Esophagus muscularis mucosa (tissue), 4 donors: ENCODE data around the gene CENPQ. TPM values are rescaled to one million over a fixed set of nuclear protein-coding genes. Genes with fewer than 3 reads are reported as not detected.

Experiments used
- DNase-seq: peaks from one replicate; pipeline ENCODE4 v3.0.0-alpha.2; 2017; ENCODE audit errors: extremely low spot score
- H3K27ac ChIP-seq, 4 donors: fragments of 200-600 bp; sonication (generic); replicated peaks in 1 of 4; 1 replicate in 3 of 4; 2 replicates in 1 of 4; pipeline ENCODE4 v1.5.1; 2016 to 2019; ENCODE audit warnings: mild to moderate bottlenecking in 1 of 4
- H3K27me3 ChIP-seq, 4 donors: fragments of 200-600 bp; sonication (generic); one replicate each; pipeline versions ENCODE4 v1.5.1 to v1.6.0; 2016 to 2019
- H3K36me3 ChIP-seq, 4 donors: fragments of 200-600 bp; sonication (generic); one replicate each; pipeline ENCODE4 v1.5.1; 2016 to 2019
- H3K4me1 ChIP-seq, 4 donors: fragments of 200-600 bp; sonication (generic); one replicate each; pipeline ENCODE4 v1.5.1; 2016 to 2019
- H3K4me3 ChIP-seq, 4 donors: fragments of 200-600 bp; sonication (generic); 1 replicate in 2 of 4; 2 replicates in 2 of 4; pipeline ENCODE4 v1.5.1; 2016 to 2019; ENCODE audit warnings: mild to moderate bottlenecking in 4 of 4, moderate library complexity in 1 of 4
- H3K9me3 ChIP-seq, 4 donors: fragments of 200-600 bp; sonication (generic); 1 replicate in 3 of 4; 2 replicates in 1 of 4; pipeline ENCODE4 v1.5.1; 2016 to 2019
- EP300 ChIP-seq: sonication (generic); formaldehyde crosslinking; IDR thresholded peaks from one replicate; pipeline ENCODE4 v1.6.1; 2017; ENCODE audit warnings: antibody characterized with exemption
- POLR2A ChIP-seq: fragments of 450-650 bp; IDR thresholded peaks from one replicate; pipeline ENCODE4 v1.6.1; 2017; ENCODE audit warnings: antibody characterized with exemption, moderate library complexity, mild to moderate bottlenecking, low read depth
- POLR2AphosphoS5 ChIP-seq, 2 donors: sonication (generic); formaldehyde crosslinking; IDR thresholded peaks; one replicate each; pipeline ENCODE4 v1.6.1; 2017; ENCODE audit warnings: antibody characterized with exemption in 2 of 2
- whole genome bisulfite sequencing: methylation state at CpG from one replicate; pipeline ENCODE4 v1.1.5; 2018; 5-methylcytosine and 5-hydroxymethylcytosine counted together
- intact Hi-C: fragments of 100-400 bp; cut with DNase I; formaldehyde crosslinking; loops from one replicate; pipeline ENCODE4 v1.15.1; 2023
- total RNA-seq, 4 donors: library from RNA; depleted of rRNA; stranded (reverse); fragments of >200 nt; gene quantifications; one replicate each; pipeline versions ENCODE4 v1.1.0 to v1.2.1, GENCODE V29; 2016
- TF ChIP-seq, protein P1 (sequence below), 3 experiments: fragments of 200-600 bp in 2 of 3; fragments of 450-650 bp in 1 of 3; sonication (generic) in 2 of 3; IDR thresholded peaks; one replicate each; pipeline ENCODE4 v1.5.1; 2017 to 2019; ENCODE audit warnings: antibody characterized with exemption in 3 of 3, mild to moderate bottlenecking in 2 of 3, moderate library complexity in 1 of 3

Gene CENPQ
- total RNA-seq, 4 donors from 2014 or later = 2.9 to 5.6 (median 4.7) TPM

DNA sequence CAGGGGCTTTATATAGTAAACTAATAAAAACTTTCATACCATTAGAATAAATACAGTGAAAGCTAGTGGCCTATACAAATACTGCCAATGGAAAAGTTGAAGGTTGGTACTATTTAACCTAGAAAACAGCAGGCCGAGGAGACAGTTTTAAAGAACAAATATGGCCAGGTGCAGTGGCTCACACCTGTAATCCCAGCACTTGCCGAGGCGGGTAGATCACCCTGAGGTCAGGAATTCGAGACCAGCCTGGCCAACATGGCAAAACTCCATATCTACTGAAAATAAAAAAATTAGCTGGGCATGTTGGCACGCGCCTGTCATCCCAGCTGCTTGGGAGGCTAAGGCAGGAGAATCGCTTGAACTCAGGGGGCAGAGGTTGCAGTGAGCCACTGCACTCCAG, 61.4 kb downstream of the CENPQ start:
- Histone ChIP-seq H3K9me3 (no peaks in the 10 kb centered on the region), H3K27me3 (no peaks in the 10 kb centered on the region), H3K27ac (no peak overlapping the region), H3K4me3 (no peak overlapping the region), H3K36me3 (no peaks in the 10 kb centered on the region), H3K4me1 (no peaks in the 10 kb centered on the region)
- WGBS = 91% methylated on average over 7 of the region's 7 CpGs
- TF ChIP-seq POLR2AphosphoS5 (IDR thresholded peaks at IDR 0.05) = no peak
- TF ChIP-seq POLR2A = no peak
- TF ChIP-seq, protein P1, sequence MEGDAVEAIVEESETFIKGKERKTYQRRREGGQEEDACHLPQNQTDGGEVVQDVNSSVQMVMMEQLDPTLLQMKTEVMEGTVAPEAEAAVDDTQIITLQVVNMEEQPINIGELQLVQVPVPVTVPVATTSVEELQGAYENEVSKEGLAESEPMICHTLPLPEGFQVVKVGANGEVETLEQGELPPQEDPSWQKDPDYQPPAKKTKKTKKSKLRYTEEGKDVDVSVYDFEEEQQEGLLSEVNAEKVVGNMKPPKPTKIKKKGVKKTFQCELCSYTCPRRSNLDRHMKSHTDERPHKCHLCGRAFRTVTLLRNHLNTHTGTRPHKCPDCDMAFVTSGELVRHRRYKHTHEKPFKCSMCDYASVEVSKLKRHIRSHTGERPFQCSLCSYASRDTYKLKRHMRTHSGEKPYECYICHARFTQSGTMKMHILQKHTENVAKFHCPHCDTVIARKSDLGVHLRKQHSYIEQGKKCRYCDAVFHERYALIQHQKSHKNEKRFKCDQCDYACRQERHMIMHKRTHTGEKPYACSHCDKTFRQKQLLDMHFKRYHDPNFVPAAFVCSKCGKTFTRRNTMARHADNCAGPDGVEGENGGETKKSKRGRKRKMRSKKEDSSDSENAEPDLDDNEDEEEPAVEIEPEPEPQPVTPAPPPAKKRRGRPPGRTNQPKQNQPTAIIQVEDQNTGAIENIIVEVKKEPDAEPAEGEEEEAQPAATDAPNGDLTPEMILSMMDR (IDR thresholded peaks at IDR 0.05) = no peak
- TF ChIP-seq EP300 = no peak
- intact Hi-C loops = no loop called here
- DNase-seq = no peak

DNA sequence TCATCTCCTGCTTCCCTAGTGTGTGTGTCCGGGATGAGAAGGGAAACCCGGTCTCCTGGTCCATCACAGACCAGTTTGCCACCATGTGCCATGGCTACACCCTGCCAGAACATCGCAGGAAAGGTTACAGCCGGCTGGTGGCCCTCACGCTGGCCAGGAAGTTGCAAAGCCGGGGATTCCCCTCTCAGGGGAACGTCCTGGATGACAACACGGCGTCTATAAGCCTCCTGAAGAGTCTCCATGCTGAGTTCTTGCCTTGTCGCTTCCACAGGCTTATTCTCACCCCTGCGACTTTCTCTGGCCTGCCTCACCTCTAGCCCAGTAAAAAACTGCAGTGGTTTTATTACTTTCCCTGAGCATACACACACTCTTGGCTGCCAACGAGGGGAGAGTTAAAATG, 63.4 kb downstream of the CENPQ start:
- intact Hi-C loops = no loop called here
- TF ChIP-seq EP300 (no peak), POLR2AphosphoS5 (IDR thresholded peaks at IDR 0.05) (no peak), POLR2A (no peak)
- TF ChIP-seq, protein P1 (IDR thresholded peaks at IDR 0.05) = no peak
- WGBS = 72% methylated on average over 12 of the region's 12 CpGs
- Histone ChIP-seq H3K4me1 (no peaks in the 10 kb centered on the region), H3K4me3 (no peak overlapping the region), H3K27ac (no peak overlapping the region), H3K9me3 (no peaks in the 10 kb centered on the region), H3K27me3 (no peaks in the 10 kb centered on the region), H3K36me3 (no peaks in the 10 kb centered on the region)
- no peak for DNase-seq

DNA sequence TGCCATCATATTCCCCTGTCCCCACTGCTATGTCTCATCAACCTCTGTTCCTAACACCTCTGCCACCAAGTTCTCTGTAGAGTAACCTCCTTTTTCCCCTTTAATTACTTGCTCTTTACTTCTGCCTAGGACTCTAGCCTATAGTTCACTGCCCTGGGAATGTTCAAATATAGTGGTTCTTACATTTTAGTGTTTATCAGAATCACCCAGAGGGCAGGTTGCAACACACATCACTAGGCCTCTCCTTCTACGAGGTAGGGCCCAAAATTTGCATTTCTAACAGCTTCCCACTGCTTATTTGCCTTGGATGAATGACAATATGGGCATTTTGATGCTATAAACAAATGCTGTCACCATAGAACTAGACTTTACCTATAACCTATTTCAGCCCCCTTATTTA, 64.2 kb downstream of the CENPQ start:
- Histone ChIP-seq H3K27ac (no peak overlapping the region), H3K9me3 (no peaks in the 10 kb centered on the region), H3K36me3 (no peaks in the 10 kb centered on the region), H3K27me3 (no peaks in the 10 kb centered on the region), H3K4me3 (no peak overlapping the region), H3K4me1 (no peaks in the 10 kb centered on the region)
- no peak for DNase-seq
- WGBS = 63% methylated on average over 1 of the region's 1 CpG
- TF ChIP-seq POLR2A = no peak
- no peak for TF ChIP-seq EP300
- no peak for TF ChIP-seq POLR2AphosphoS5 (IDR thresholded peaks at IDR 0.05)
- TF ChIP-seq, protein P1 (IDR thresholded peaks at IDR 0.05) = no peak
- intact Hi-C loops = no loop called here

DNA sequence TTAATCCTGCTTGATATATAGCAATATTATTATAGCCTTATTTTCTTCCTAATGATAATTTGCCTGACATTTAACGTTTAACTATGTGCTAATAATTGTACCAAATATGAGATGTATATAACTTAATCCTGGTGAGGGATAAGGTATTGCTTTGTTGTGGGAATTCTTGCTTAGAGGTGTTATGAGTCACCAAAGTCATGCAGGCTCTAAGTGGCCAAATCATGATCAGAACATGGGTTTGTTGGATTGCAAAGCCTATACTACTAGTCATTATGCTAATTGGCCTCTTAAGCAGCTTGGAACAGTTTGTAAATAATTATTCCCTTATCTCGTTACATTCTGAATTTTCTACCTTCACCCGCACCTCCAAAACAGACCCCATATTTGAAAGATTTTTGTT, 65.4 kb downstream of the CENPQ start:
- Histone ChIP-seq H3K4me1 (no peaks in the 10 kb centered on the region), H3K27me3 (no peaks in the 10 kb centered on the region), H3K4me3 (no peak overlapping the region), H3K9me3 (no peaks in the 10 kb centered on the region), H3K36me3 (no peaks in the 10 kb centered on the region), H3K27ac (no peak overlapping the region)
- intact Hi-C loops = no loop called here
- no peak for DNase-seq
- TF ChIP-seq POLR2AphosphoS5 (IDR thresholded peaks at IDR 0.05) (no peak), EP300 (no peak), POLR2A (no peak)
- TF ChIP-seq, protein P1 (IDR thresholded peaks at IDR 0.05) = no peak
- 53% methylated on average over 3 of the region's 3 CpGs for WGBS

DNA sequence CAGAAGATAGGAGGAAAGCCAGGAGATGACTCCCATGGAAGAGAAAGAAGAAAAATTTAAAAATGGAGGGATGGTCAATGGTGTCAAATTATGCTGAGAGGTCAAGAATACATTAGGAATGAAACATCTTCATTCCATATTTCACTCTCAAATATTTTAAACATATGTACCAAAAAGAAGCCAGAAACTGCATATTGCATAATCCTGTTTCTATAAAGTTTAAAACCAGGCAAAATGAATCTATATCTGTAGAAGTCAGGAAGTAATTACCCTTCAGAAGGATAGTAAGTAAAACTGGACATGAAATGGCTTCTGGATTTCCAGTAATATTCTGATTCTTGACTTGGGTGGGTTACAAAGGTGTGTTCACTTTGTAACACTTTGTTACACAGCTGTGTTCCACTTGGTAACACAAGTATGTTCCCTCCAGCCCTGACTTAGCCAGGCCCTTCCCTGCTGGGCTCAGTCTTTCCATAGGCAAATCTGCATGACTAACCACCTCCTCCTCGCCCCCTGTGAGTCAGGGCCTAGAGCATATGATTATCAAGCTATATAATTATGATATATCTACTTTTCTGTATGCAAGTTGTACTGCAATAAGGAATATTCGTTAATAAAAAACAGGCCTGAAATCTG, 67.1 kb downstream of the CENPQ start:
- intact Hi-C loops = loop anchor here (5.0 kb wide), 1 partner anchor 317 kb away; no protein-coding TSS in a partner anchor
- H3K36me3 ChIP-seq = no peaks in the 10 kb centered on the region

More for the DNA sequence above, 67.1 kb downstream of the CENPQ start:
- Histone ChIP-seq H3K27me3 (no peaks in the 10 kb centered on the region), H3K27ac (no peak overlapping the region), H3K4me1 (no peaks in the 10 kb centered on the region), H3K4me3 (no peak overlapping the region), H3K9me3 (no peaks in the 10 kb centered on the region)
- no peak for DNase-seq
- no peak for TF ChIP-seq POLR2AphosphoS5 (IDR thresholded peaks at IDR 0.05)
- no peak for TF ChIP-seq EP300
- TF ChIP-seq POLR2A = no peak
- TF ChIP-seq, protein P1 (IDR thresholded peaks at IDR 0.05) = no peak
- 78% methylated on average over 2 of the region's 2 CpGs for WGBS
